Coronary artery (tissue), 2 donors: ENCODE measurements around the gene GPR157.

Source experiments
- DNase-seq: peaks from one replicate; pipeline ENCODE4 v3.0.0-alpha.2; 2017; ENCODE audit warnings: low spot score
- H3K27ac ChIP-seq, 2 donors: fragments of 200-600 bp; sonication (generic); one replicate each; pipeline ENCODE4 v1.5.1; 2016 to 2019
- H3K4me3 ChIP-seq: fragments of 200-600 bp; sonication (generic); 2 replicates; pipeline ENCODE4 v1.5.1; 2016; ENCODE audit warnings: mild to moderate bottlenecking, moderate library complexity
- TF ChIP-seq, protein P1 (sequence below): fragments of 200-600 bp; sonication (generic); IDR thresholded peaks from one replicate; pipeline ENCODE4 v1.5.1; 2019; ENCODE audit warnings: antibody characterized with exemption

GPR157 gene

DNA sequence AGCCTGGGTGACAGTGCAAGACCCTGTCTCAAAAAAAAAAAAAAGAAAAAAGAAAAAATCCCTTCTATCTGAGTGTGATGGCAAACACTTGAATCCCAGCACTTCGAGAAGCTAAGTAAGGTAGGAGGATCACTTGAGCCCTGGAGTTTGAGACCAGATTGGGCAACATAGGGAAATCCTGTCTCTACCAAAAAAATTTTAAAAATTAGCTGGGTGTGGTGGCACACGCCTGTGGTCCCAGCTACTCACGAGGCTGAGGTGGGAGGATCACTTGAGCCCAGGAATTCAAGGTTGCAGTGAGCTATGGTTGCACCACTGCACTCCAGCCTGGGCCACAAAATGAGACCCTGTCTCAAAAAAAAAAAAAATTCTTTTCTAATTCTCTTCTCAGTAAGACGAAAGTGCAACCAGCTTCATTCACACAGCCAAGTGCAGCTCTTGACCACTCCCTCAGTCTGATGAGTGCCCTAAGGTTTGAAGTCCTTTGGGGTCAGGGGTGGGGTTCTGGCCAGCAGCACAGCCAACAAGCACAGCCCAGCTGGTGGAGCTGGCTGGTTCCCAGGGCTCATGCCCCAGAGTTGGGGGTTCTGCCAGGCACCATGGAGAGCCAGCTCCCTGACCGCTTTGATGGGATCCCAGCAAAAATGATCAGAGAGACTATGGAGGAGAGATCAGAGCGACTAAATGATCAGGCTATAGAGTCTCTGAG lies 67.5 kb downstream of the GPR157 start:
- Histone ChIP-seq H3K4me3 (no peak overlapping the region), H3K27ac (no peak overlapping the region)
- DNase-seq: no peak
- TF ChIP-seq, protein P1, sequence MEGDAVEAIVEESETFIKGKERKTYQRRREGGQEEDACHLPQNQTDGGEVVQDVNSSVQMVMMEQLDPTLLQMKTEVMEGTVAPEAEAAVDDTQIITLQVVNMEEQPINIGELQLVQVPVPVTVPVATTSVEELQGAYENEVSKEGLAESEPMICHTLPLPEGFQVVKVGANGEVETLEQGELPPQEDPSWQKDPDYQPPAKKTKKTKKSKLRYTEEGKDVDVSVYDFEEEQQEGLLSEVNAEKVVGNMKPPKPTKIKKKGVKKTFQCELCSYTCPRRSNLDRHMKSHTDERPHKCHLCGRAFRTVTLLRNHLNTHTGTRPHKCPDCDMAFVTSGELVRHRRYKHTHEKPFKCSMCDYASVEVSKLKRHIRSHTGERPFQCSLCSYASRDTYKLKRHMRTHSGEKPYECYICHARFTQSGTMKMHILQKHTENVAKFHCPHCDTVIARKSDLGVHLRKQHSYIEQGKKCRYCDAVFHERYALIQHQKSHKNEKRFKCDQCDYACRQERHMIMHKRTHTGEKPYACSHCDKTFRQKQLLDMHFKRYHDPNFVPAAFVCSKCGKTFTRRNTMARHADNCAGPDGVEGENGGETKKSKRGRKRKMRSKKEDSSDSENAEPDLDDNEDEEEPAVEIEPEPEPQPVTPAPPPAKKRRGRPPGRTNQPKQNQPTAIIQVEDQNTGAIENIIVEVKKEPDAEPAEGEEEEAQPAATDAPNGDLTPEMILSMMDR: no peak

DNA sequence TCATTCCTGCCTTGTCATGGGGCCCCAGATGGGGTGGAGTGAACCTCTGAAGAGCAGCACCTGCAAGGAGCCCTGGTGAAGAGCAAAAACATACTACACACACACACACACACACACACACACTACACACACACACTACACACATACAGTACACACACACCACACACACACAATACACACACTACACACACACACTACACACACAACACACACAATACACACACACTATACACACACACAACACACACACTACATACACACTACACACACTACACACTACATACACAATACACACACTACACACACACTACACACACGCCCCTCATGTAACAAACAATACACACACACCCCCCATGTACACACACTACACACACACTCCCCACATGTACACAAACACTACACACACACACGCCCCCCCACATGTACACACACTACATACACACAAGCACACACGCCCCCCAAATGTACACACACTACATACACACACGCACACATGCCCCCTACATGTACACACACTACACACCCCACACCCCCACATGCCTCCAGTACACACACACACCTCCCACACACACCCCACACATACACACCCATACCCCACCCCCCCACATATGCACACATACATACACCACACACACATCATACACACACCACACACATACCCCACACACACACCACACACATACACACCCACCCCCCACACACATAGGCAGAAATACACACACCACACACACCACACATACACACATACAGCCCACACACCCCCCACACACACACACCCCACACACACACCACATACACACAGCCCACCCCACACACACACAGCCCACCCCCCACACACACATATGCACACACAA lies 68.8 kb downstream of the GPR157 start:
- no peak for DNase-seq
- TF ChIP-seq, protein P1: no peak
- Histone ChIP-seq H3K4me3 (no peak overlapping the region), H3K27ac (no peak overlapping the region)

DNA sequence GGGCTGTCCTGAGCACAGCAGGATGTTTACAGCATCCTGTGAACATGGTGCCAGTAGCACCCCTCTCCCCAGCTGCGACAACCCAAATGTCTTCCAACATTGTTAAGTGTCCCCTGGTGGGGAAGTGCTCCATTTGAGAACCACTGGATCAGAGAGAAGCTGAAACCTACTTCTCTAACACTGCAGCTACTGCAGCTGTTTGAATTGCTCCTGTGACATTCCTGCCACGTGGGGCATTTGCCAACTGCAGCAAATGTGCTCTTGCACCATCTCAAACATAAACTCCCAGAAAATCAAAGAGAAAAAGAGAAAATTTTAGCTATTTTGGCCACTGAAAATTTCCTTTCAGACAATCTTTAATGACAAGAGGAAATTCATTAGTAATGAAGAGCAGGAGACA lies 70.4 kb downstream of the GPR157 start:
- TF ChIP-seq, protein P1: no peak
- no peak for DNase-seq
- Histone ChIP-seq H3K27ac (no peak overlapping the region), H3K4me3 (no peak overlapping the region)

DNA sequence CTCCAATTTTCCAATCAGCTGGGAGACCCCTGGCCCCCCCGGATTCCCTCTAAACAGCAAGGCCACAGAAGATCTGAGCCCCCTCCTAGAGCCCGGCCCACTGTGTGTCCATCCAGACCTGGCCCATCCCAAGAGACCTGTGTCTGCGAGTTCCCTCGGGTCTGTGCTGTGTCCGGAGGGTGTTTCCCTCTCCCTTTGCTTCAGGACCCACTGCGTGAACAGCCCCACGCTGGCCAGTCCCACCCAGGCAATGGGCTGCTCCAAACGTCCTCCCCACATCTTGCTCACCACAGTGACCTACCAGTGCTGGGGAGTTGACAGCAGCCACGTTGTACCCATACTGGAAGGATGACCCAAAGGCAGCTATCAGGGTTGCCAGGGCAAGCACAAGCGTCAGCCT lies 71.1 kb downstream of the GPR157 start:
- no peak for DNase-seq
- TF ChIP-seq, protein P1: no peak
- Histone ChIP-seq H3K27ac (no peak overlapping the region), H3K4me3 (no peak overlapping the region)

DNA sequence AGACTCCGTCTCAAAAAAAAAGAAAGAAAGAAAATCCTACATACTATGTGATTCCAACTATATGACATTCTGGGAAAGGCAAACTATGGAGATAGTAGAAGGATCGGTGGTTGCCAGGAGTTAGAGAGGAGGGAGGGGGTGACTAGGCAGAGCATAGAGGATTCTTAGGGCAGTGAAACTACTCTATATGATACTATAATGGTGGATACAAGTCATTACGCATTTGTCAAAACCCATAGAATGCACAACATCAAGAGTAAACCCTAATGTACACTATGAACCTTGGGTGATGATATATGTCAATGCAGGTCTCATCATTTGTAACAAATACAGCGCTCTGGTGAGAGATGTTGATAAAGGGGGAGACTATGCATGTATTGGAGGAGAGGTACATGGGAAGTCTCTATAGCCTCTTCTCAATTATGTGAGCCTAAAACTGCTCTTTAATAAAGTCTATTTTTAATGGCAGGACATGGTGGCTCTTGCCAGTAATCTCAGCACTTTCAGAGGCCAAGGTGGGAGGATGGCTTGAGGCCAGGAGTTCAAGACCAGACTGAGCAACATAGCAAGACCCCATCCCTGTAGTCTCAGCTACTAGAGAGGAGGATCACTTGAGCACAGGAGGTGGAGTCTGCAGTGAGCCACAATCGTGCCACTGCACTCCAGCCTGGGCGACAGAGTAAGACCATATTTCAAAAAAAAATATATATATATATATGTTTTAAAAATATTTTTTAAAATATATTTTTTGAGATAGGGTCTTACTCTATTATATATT lies 76.4 kb downstream of the GPR157 start:
- no peak for DNase-seq
- TF ChIP-seq, protein P1: no peak
- Histone ChIP-seq H3K4me3 (no peak overlapping the region), H3K27ac (no peak overlapping the region)

DNA sequence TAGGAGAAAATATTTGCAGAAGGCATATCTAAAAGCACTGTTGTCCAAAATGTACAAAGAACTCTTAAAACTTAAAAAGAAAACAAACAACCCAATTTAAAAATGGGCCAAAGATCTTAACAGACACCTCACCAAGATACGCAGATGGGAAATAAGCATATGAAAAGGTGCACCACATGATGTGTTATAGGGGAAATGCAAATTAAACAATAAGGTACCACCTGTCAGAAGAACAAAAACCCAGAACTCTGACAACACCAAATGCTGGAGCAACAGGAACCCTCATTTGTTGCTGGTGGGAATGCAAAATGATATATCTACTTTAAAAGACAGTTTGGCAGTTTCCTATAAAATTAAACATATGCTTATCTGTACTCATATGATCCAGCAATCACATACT lies 77.5 kb downstream of the GPR157 start:
- no peak overlapping the region for H3K27ac ChIP-seq
- H3K4me3 ChIP-seq: no peak overlapping the region
- TF ChIP-seq, protein P1: no peak
- DNase-seq: no peak
